HTR-8/SVneo (cell line): ENCODE measurements around the gene TPK1.
A peak's percentile ranks its signal among the peaks of the same experiment; 100 is the strongest.
"Not testable (repeated sequence)": the region's sequence is repeated elsewhere in the genome, so short reads cannot be mapped to it uniquely, and the experiment has no call there.

Source experiments
- DNase-seq: peaks from one replicate; pipeline ENCODE4 v3.0.0; 2011; ENCODE audit warnings: low spot score, mixed read lengths; ENCODE audit not compliant: insufficient read length
- FAIRE-seq: peaks from 2 replicates; lab custom pipeline; 2011; peaks lifted over from hg19 to GRCh38; lab: Jason Lieb, UNC

TPK1 gene

DNA sequence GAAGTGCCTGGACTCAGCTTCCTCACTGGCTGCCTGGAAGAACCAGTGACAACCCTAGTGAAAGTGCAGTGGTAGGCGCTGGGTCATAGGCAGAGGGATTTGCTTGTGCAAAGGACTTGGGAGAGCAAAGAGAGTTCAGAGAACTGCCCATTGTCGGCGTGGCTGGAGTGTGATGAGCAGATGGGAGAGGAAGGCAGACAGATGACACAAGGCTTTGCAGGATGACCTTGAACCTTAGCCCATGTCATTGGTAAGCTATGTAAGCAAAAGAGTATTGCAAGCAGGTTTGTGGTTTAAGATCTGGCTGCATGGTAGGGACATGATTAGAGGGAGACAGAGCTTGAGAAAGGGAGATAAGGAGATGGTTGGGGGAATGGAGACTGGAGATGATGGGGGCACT, 397.1 kb downstream of the TPK1 start:
- FAIRE-seq: no peak
- no peak for DNase-seq

DNA sequence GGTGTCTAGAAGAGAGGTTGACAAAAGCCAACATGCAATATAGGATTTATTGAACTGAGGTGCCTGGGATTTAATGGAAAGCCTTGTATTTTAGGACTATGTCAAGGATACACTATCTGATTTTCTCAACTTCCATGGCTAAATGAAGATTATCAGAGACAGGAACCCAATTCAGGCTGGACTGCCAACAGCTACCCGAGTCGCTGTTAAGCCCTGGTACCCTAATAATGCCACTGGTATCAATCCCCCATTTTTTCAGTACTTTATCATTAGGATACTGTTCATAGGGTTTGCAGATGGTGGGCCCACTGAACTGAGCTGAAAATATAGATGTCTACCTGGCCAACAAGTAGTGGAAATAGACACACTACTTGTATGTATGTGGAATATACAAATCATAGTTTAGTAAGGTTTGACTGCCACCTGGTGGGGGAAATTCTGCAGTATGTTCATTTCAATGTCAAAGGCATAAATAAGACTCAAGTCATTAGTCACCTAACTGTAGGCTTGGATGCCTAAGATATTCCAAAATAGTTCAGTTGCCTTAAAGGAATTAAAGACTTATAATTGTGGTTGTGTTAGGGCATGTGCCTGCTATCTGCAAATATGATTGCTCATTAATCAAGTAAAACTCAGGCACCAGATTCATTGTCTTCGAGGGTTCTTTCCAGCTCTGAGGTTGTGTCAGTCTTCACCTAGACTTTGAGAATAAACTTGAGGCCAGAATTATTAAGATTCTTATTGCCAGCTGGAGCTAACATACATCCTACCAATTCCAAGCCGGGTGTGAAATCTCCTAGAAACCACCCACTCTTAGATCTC, 398.3 kb downstream of the TPK1 start:
- no peak for FAIRE-seq
- DNase-seq: peak; percentile 11

DNA sequence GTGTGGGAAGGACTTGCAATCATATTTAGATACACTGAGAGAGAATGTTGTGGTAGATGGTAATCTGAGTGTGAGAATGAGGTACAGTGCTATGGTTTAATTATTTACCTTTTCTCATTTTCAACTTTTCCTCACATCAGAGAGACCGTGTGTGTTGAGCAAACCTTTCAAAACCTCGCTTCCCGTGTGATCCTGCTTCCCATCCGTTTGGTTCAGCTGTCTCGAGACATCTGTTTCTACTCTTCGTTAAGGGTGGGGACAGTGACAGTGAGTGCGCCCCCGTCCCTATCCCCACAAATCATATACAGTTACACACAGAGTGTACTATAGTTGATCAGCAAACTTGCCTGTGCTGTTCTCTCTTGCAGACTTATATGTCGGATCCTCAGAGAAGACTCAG, 399.4 kb downstream of the TPK1 start:
- no peak for FAIRE-seq
- DNase-seq: no peak

DNA sequence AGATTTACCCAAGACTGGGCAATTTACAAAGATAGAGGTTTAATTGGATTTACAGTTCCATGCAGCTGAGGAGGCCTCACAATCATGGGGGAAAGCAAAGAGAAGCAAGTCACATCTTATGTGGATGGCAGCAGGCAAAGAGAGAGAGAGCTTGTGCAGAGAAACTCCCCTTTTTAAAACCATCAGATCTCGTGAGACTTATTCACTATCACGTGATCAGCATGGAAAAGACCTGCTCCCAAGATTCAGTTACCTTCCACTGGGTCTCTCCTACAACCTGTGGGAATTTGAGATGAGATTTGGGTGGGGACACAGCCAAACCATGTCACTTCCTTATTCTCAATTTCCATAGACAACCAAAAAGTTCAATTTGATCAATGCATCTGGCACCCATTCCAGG, 407.4 kb downstream of the TPK1 start:
- no peak for FAIRE-seq

GRCh38 chr7:144427539-144427938, 408.3 kb downstream of the TPK1 start:
- DNase-seq, FAIRE-seq: not testable (repeated sequence)

More for the DNA sequence above, 407.4 kb downstream of the TPK1 start:
- no peak for DNase-seq

- not testable (repeated sequence) for FAIRE-seq, DNase-seq
Observed at GRCh38 chr7:144418931-144419330, 416.9 kb downstream of the TPK1 start.

DNA sequence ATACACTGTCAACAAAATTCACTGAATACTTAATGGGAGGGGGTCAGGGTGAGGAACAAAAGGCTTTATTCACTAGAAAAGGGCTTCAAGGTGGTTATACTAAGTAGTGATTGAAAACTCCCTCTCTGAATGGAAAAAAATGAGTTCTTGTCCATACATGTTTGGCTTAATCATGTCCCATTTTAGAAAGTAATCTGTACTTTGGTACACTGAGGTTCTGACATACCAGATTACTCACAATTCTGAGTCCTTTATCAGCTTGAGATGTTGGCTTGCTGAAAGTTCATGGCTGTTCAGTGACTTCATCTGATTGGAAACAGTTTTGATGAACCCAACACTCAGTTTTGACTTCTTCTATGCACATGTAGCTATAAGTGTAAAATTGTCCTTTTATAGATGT, 419.5 kb downstream of the TPK1 start:
- DNase-seq: no peak
- no peak for FAIRE-seq

GRCh38 chr7:144415858-144416257, 420.0 kb downstream of the TPK1 start:
- DNase-seq (no peak), FAIRE-seq (no peak)

GRCh38 chr7:144414815-144415214, 421.0 kb downstream of the TPK1 start:
- no peak for FAIRE-seq
- no peak for DNase-seq

GRCh38 chr7:144410441-144410840, 425.4 kb downstream of the TPK1 start:
- no peak for DNase-seq
- FAIRE-seq: no peak

GRCh38 chr7:144408121-144408520, 427.7 kb downstream of the TPK1 start:
- no peak for FAIRE-seq

DNA sequence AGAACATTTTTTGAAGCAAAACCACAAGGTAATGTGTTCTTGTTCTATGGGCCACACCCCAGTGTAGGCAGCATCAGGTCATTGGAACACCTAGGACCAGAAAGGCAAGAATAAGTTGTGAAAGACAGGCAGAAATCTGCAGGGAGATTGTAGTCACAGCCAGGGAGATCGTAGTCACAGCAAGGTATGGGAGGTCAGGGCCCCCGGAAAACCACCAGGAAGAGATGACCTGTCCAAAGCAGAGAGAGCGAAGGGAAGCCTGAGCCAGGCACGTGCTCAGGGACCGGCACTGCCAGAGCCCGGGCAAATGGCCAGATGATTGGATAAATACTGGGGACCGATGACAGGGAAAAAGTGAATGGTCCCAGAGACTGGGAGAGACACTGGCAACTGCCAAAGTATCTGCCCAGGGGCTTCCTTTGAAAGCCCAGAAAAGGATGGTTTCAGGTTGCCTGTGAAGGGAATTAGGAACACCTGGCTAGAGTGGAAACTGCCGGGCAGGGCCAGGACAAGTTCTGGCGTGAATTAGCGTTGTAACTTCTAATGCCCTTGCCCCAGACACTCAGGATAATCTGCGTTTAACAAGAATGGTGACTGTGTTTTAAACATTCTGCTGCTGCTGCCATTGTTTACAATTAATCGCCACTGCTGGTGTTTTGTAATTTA, 428.5 kb downstream of the TPK1 start:
- FAIRE-seq (no peak), DNase-seq (no peak)

More at GRCh38 chr7:144408121-144408520, 427.7 kb downstream of the TPK1 start:
- no peak for DNase-seq

DNA sequence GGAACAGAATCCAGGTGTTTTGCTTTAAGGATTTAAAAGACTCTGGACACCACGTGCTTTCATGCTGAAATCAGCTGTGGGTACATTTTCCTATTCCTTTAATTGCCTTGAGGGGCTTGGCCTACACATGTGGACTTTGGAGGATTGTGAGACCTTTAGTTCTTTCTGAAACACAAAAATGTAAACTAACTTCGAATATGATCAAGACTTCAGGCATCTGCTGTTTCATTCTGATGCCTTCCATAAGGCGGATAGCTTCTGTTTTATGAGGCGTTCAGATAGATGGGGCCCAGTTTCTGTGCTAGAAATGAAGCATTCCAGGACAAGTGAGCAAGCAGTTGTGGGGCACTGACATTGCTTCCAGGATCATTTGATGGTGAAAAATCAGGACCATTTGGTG, 430.9 kb downstream of the TPK1 start:
- FAIRE-seq (no peak), DNase-seq (no peak)

DNA sequence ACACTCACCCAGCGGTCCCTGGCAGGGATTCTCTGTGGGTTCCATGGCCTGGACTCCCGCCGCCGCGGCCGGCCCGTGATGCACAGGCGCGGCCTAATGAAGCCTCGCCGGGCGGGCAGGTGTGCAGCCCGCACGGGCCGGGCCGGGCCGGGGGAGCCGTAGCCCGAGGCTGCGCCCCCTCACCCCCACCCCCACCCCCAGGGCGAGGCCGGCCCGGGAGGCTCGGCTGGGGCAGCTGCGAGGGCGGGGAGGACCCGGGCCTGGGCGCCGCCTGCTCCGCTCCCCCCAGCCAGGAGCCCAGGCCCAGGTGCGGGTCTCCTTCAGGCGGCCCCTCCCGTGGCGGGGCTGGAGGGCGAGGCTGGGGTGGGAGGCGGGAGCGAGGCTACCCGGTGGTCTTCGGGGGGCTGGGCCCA, 432.2 kb downstream of the TPK1 start, which contains the start of gene NOBOX:
NOBOX (minus strand) TSS at position 45 of the 413 bp plus-strand sequence.
- FAIRE-seq (no peak), DNase-seq (no peak)

- FAIRE-seq (no peak), DNase-seq (no peak)
Observed at GRCh38 chr7:144403102-144403501, 432.8 kb downstream of the TPK1 start.
